AG20443 (cell line): Measurements from ENCODE around the gene SNAI1.
"Not testable (repeated sequence)": the region's sequence is repeated elsewhere in the genome, so short reads cannot be mapped to it uniquely, and the experiment has no call there.

Experiments used
- DNase-seq: peaks from one replicate; pipeline ENCODE4 v3.0.0; 2012; ENCODE audit warnings: low spot score, mixed read lengths

SNAI1 gene

DNA sequence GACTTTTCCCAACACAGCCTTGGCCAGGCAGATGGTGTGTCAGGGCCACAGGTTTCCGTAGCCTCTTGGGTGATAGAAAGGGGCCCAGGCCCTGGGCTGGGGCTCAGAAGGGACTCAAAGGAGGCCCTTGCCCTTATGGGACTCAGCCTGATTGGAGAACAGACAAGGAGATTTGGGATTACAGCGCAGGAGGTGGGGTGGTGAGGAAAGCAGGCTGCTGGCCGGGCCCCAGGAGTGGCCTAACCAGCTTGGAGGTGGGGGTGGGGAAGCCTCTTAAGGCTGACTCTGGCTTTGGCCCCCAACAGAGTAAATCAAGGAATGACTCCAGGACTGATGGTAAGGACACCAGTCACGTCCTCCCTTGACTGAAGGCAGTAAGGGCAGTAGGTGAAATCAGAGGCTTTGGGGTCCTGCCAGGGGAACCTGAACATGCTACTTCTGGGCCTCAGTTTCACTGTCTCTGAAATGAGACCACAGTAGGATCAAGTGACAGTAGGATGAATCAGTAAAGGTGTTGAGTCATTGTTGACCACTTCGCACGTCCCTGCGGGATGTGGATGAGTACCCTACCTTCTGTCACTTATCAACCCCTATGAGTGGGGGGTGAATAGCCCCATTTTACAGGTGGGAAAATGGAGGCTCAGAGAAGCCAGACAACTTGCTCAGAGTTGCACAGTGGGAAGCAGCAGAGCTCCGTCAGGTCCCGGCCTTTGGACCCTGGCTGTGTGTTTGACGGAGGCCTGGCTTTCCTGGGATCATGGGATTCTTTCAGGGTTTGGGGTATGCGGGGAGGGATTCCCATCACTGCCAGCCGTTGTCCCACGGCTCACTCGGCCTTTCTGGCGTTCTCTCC, 4.5 kb downstream of the SNAI1 start:
- DNase-seq = peak; percentile 46

DNA sequence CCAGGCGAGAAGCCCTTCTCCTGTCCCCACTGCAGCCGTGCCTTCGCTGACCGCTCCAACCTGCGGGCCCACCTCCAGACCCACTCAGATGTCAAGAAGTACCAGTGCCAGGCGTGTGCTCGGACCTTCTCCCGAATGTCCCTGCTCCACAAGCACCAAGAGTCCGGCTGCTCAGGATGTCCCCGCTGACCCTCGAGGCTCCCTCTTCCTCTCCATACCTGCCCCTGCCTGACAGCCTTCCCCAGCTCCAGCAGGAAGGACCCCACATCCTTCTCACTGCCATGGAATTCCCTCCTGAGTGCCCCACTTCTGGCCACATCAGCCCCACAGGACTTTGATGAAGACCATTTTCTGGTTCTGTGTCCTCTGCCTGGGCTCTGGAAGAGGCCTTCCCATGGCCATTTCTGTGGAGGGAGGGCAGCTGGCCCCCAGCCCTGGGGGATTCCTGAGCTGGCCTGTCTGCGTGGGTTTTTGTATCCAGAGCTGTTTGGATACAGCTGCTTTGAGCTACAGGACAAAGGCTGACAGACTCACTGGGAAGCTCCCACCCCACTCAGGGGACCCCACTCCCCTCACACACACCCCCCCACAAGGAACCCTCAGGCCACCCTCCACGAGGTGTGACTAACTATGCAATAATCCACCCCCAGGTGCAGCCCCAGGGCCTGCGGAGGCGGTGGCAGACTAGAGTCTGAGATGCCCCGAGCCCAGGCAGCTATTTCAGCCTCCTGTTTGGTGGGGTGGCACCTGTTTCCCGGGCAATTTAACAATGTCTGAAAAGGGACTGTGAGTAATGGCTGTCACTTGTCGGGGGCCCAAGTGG, 5.3 kb downstream of the SNAI1 start:
- DNase-seq = no peak

DNA sequence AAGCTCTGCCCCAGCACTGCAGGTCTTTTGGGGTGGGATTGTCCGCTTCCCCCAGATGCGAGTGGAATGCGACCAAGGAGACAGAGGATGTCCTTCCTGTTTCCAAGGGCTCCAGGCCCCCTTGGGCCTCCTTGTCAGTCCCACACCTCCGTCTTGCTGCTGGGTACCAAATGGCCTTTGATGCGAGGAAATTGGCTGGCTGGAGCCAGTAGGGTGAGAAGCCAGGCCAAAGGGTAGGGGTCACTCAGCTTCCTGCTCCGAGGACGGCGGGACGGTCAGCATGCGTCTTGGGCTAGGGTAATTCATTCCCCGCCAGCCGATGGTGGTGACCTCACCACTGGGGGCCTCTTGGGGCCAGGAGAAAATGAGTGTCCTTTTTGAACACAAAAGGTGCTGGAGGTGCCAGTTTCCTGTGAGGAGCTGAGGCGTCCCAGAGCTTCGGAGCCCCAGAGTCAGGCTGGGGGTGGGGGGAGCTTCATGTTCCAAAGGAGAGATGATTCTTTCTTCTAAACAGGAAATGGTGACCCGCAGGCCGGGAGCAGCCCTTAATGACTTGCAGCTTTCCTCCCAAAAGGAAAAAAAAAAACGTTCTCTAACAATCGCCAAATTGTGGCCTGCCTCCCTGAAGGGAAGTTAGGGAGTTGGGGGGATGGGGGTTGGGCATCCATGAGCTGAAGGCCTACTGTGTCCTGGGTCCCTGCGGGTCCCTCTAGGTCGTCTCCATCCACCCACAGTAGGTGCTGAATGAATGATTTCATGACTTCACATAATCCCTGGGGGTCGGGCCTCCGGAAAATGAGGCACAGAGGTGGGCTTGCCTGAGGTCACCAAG, 6.7 kb downstream of the SNAI1 start:
- peak; percentile 83 for DNase-seq

DNA sequence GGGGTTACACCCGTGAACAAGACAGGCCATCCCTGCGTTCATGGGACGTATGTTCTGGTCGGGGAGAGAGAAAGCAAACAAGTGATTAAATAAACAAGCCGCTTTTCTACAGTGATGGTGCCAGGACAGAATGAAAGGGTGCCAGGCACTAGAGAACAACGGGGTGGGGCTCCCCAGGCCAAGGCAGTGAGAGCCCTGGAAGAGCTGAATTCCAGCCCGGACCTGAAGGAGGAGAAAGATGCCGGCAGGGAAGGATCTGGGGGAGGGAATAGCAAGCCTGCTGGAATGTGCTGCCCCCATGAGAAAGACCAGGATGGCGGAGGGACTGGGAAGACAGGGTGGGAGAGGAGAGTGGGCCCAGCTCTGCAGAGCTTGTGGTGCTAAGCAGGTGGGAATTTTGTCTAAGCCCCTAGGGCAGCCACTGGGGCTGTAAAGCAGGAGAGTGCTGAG, 7.5 kb downstream of the SNAI1 start:
- peak; percentile 57 for DNase-seq

DNA sequence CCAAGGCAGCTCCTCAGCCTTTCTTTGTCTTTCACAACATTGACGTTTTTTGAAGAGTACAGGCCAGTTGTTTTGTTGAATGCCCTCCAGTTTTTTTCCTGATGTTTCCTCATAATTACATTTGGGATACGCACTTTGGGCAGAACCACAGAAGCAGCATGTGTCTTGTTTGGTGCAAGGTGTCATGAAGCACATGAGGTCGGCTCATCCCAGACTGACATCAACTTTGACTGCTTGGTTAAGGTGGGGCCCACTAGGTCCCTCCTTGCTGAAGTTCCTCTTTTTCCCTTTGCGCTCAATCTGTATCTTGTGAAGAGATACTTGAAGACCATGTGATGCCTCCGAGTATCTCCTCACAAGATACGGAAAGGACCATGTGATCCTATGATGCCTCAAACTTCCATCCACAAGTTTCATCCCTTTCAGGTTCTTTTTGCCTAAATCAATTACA, 10.5 kb downstream of the SNAI1 start:
- no peak for DNase-seq

DNA sequence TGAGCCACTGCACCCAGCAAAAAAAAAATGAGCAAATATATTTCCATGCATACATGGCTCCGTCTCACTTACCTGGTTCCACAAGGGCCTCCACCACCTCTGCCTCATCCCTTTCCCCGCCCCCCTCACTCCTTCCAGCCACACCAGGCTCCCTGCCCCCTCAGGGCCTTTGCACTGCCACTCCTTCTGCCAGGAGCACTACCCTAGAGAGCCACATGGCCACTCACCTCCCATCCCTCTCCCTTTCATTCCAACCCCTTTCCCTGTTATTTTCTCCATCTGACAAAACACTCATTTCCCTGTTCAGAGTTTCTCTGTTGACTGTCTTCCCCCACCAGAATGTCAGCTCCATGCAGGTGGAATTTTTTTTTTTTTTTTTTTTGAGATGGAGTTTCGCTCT, 12.8 kb downstream of the SNAI1 start:
- no peak for DNase-seq

DNA sequence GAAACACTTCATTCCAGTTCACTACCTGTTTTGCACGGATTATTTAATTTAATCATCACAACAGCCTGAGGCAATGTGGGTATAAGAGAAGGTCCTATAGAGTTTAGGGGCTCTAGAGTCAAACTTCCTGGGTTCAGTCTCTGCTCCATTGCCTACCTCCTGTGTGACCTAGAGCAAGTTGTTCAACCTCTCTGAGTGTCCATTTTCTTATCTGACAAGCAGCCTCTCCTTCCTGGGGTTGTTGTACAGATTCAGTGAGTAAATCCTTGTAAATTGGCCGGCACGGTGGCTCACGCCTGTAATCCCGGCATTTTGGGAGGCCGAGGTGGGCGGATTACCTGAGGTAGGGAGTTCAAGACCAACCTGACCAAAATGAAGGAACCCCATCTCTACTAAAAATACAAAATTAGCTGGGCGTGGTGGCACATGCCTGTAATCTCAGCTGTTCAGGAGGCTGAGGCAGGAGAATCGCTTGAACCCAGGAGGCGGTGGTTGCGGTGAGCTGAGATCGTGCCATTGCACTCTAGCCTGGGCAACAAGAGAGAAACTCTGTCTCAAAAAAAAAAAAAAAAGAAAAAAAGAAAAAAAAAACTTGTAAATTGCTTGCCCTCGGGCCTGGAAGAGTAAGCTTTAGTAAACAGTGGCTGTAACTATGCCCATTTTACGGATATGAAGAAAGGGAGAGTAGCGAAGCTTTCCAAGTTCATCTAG, 15.9 kb downstream of the SNAI1 start:
- not testable (repeated sequence) for DNase-seq

DNA sequence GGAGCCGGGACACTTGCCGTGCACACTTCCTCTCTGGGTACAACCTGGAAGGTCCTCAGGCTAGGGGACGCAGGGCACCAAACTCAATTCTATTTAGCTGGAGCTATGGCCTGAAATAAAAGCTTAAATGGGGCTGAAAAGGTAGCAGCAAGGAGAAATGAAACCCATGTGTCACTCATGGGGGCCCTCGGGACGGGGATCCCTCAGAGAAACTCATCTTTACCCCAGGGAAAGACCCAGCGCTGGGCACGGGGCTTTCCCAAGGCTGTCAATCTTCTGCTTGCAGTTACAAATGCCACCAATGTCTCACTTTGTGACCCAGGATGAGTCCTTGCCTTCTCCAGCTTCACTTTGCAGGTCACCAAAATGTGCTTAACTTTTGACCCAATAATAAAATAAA, 16.5 kb downstream of the SNAI1 start:
- no peak for DNase-seq

DNA sequence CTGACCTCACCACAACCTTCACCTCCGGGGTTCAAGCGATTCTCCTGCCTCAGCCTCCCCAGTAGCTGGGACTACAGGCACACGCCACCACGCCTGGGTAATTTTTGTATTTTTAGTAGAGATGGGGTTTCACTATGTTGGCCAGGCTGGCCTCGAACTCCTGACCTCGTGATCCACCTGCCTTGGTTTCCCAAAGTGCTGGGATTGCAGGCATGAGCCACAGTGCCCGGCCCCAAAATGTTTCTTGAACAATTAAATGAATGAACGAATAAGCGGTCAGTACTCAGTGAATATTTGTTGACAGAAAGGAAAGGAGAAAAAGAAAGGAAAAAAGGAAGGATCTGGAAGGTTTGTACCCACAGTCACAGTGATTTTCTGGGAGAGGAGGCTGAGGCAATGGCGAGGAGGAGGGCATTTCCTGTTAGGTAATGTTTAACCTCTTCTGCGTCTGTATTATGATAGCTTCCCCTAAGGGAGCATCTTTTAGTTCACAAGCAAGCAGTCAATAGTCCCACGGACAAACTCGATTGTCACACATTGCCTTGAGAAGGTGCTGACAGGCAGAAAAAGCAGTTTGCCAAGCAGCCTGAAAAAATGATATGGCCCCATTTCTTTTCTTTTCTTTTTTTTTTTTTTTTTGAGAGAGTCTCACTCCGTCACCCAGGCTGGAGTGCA, 17.9 kb downstream of the SNAI1 start:
- DNase-seq = not testable (repeated sequence)

DNA sequence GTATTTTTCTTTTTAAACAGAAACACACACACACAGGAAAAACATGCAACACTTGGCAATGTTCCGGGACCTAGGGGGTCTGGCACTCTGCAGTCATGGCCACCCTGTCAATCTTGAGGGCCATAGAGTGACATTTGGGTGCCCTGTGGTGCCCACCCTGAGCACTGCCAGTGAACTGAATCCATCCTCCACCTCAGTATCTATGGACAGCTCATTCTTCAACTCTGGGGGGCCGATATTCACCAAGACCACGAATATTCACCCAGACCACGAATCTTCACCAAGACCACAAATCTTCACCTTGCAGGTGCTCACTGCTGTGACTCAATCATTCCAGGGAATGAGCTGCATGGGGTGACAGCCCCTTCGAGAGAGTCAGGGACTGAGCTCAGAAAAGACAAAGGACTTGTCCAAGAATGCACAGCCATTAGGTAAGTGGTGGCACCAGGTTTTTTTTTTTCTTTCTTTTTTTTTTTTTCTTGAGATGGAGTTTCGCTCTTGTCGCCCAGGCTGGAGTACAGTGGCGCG, 19.1 kb downstream of the SNAI1 start:
- DNase-seq = no peak

DNA sequence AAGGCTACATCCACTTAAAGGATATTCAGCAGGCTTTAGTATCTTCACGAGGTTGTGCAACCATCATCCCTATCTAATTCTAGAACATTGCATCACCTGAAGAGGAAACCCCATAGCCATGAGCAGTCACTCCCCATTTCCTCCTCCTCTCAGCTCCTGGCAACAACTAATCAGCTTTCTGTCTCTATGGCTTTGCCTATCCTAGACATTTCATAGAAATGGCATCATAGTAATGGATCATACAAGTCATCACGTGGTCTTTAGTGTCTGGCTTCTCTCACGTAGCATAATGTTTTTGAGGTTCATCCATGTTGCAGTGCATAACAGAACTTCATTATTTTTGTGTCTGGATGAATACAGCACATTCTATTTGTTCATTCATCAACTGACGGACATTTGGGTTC, 20.5 kb downstream of the SNAI1 start:
- DNase-seq = peak; percentile 54

DNA sequence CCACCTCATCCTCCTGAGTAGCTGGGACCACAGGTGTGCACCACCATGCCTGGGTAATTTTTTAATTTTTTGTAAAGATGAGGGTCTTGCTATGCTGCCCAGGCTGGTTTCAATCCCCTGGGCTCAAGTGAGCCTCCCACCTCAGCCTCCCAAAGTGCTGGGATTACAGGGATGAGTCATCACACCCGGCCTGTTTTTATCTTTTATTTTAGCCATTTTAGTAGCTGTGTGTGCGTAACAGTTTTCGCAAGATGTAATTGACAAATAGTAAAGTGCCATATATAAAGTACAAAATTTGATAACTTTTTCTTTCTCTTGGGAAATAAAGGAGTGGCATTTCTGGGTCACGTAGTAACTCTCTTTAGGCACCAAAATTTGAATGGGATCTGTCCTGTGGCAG, 21.4 kb downstream of the SNAI1 start:
- DNase-seq = no peak

DNA sequence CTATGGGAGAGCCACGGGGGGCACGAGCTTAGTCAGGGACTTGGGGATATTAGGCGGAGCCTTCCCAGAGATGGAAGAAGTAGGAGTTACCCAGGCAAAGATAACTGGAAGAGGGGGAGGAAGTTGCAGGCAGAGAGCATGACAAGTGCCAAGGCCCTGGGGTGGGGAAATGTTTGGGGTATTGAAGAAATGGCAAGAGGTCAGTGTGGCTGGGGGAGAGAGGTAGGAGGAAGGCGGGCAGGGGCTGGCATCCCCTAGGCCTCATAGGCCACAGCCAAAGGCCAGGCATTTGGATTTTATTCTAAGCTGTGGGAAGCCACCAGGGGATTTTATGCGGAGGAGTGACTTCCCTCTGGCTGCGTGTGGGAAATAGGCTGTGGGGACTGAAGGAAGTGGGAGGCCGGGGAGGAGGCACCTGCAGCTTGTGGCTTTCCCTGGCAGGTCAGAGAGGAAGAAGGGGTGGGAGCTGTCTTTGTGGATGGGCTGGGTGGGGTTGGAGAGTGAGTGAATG, 22.7 kb downstream of the SNAI1 start:
- DNase-seq = no peak

DNA sequence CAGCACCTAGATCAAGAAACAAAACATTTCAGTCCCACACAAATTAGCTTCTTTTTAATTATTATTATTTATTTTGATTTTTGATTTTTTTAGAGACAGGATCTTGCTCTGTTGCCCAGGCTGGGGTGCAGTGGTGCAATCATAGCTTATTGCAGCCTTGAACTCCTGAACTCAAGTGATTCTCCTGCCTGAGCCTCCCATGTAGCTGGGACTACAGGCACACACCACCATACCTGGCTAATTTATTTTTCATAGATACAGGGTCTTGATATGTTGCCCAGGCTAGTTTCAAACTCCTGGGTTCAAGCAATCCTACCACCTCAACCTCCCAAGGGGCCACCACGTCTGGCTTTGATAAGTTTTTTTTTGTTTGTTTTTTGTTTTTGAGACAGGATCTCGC, 24.6 kb downstream of the SNAI1 start:
- DNase-seq = no peak

DNA sequence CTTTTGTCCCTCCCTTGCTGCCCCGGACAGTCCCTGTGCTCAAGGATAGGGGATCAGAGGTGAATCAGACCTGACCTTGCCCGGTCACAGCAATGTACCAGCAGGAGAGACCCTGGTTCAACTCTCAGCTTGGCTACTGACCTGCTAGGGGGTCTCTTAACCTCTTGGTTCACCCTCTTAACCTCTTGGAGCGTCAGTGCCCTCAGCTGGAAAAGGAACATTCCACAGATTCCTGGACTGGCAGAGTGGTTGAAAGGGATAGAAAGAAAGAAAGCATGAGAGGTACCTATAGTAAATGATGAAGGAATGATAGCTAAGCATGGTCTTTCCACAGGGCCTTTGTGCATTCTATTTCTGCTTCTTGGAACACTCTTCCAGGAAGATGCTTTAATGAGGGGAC, 25.2 kb downstream of the SNAI1 start:
- no peak for DNase-seq

DNA sequence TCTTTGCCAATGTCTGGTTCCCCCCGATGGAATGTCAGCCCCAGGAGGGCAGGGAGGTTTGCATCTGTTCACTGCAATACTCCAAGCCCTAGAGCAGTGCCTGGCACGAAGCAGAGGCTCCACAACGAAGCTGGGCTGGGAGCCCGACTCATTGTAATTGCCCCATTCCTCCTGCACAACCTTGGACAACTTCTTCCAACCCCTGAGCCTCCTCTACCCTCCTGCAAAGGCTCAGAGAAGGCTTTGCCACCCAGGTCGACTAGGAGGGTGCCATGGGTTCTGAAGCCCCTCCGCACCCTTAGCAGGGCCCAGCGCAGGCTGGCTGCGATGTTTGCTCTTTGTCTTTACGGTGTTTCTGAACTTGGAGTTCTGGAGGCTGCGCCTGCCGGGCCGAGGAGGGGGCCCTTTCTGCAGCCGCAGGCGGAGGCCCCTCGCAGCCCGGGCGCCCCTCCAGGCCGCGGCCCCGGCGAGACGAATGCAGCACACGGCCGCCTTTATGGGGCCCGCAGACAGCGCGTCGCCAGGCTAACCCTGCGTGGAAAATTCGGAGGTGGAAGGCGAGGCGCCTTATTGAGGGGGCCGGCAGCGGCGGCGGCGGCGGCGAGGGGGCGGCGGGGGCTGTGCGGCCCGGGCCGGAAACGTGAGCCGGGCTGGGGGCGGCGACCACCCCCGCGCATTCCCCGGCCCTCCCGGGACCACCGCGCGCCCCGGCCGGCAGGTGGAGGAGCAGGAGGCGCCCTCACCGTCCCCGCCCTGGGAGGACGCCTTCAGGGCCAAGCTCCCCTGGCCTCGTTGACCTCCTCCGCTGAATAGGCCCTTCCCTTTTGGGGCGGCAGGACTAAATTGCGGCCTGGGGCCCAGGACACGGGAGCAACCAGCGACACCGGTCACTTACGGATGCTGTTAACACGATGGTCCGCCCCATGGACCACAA, 27.0 kb downstream of the SNAI1 start:
- DNase-seq = no peak

DNA sequence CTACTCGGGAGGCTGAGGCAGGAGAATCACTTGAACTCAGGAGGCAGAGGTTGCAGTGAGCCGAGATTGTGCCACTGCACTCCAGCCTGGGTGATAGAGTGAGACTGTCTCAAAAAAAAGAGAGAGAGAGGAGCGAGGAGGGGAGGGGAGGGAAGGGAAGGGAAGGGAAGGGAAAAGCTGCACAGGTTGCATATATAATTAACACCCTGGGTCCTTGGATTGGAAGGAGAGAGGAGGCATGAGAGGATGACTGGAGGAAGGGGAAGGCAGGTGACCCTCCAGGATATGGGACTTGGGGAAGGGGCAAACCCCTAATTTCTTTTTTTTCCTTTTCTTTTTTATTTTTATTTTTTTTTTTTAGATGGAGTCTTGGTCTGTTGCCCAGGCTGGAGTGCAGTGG, 28.8 kb downstream of the SNAI1 start:
- DNase-seq = not testable (repeated sequence)

DNA sequence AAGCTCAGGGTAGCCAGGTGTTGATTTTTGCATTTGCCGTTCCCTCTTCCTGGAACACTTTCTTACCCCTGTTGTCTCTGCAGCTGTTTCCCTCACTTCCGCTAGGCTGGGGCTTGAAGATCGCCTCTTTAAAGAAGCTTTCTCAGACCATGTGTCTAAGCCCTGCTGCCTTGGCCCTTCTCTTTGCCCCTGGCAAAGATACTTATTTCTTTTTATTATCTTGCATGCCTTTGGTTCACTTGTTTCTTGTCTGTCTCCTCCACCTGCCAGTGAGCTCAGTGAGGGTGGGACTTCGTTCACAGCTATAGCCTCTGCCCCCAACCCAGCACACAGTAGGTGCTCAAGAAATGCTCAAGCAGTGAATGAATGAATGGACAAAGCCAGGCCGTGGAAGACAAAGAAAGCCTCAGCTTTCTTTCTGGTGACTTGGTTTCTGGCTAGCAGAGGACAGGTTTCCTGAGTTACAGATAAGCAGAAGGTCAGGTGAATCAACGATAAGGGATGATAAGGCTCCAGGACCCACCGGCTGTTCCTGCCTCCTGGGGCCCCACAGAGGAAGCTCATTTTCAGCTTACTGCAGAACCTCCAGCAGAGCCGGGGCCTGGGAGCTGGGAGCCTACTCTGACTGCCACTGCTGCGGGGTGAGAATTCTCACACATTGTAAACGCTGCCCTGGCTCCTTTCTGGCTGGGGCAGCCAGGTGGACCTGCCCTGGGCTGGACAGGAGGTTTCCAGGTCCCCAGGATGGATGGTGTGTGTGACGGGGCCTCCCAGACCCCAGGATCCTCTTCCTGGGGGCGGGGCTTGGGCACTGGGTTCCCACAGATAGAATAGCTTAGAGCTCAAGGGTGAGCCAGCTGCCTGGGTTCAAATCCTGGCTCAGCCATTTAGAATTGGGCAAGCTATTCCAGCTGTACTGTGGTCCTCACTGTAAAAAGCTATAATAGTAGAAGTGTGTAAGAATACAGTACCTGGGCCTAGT, 29.8 kb downstream of the SNAI1 start:
- no peak for DNase-seq
